Measurements from ENCODE around the gene WDFY2. TPM values are rescaled to one million over a fixed set of nuclear protein-coding genes. Genes with fewer than 3 reads are reported as not detected.
"Not testable (repeated sequence)": the region's sequence is repeated elsewhere in the genome, so short reads cannot be mapped to it uniquely, and the experiment has no call there.

Gene WDFY2
- polyA plus RNA-seq, 3 donors = 13.0 to 19.1 (median 16.0) TPM

DNA sequence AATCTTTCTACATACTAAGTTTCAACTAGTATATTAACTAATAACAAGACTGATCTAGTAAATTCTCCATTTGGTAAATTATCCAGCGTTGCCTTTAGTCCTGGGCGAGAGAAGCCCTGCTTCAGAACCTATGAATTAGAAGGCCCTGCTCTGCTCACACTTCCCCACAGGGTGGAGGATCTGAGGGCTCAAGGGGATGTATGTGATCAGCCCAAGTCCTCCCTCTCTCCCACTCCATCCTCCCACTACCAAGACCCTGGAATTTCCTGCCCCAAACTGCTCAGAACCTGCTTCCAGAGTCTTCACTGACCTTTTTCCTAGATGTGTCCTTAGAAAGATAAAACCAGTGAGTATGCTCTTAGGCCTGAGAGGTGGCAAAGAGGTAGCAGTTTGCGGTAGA lies 91.6 kb downstream of the WDFY2 start:
- DNase-seq (ENCODE audit: extremely low read depth in 1 of 11, low read depth in 9 of 11, low spot score in 4 of 11) = no peak

DNA sequence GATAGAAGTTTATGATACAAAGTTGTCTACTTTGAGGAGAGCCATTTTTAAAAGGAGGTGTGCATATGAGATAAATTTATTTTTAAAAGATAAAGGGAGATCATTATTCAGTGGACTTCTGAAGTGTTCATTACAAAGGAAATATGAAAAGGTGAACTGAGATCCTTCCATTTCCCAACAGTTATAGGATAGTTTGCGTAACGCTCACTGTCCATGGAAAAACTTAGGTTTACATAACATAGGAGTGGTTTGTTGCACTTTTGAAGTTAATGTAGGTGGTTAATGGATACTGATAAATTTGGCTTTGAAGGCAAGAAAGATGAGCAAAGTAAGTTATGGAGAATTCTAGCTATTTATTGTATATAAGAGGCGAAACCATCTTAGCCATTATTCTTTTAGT lies 92.5 kb downstream of the WDFY2 start:
- no peak for DNase-seq (ENCODE audit: extremely low read depth in 1 of 11, low read depth in 9 of 11, low spot score in 4 of 11)

DNA sequence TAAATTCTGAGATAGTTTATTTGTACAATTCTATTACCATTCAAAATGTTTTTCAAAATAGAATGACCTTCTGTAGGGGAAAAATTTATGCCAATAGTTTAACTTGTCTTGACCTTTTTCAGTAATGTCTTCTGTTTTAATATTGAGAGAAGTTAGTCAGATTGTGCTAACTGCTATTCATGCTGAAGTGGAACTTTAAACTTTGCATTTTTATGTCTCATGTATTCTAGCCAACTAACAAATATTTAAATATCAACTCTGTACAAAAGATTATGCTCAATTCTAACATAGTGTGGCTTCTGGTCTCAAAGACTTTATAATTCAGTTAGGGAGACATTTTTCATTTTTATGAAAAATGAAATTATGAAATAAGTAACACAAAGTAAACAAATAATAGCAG lies 94.2 kb downstream of the WDFY2 start:
- no peak for DNase-seq (ENCODE audit: extremely low read depth in 1 of 11, low read depth in 9 of 11, low spot score in 4 of 11)

DNA sequence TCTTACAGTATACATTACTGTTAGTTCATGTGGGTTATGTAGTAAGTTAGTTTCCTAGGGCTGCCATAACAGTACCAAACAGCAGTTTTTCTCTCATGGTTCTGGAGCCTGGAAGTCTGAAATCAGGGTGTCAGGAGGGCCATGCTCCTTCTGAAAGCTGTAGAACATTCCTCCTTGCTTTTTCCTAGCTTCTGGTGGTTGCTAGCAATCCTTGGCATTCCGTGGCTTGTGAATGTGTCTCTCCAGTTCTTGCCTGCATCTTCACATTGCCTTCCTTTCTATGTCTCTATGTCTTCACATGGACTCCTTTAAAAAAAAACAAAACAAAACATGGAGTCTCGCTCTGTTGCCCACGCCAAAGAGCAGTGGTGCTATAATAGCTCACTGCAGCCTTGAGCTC lies 95.4 kb downstream of the WDFY2 start:
- DNase-seq (ENCODE audit: extremely low read depth in 1 of 11, low read depth in 9 of 11, low spot score in 4 of 11) = no peak

GRCh38 chr13:51681037-51681678 lies 96.9 kb downstream of the WDFY2 start:
- no peak for DNase-seq (ENCODE audit: extremely low read depth in 1 of 11, low read depth in 9 of 11, low spot score in 4 of 11)

GRCh38 chr13:51682686-51683085 lies 98.4 kb downstream of the WDFY2 start:
- DNase-seq (ENCODE audit: extremely low read depth in 1 of 11, low read depth in 9 of 11, low spot score in 4 of 11) = no peak

DNA sequence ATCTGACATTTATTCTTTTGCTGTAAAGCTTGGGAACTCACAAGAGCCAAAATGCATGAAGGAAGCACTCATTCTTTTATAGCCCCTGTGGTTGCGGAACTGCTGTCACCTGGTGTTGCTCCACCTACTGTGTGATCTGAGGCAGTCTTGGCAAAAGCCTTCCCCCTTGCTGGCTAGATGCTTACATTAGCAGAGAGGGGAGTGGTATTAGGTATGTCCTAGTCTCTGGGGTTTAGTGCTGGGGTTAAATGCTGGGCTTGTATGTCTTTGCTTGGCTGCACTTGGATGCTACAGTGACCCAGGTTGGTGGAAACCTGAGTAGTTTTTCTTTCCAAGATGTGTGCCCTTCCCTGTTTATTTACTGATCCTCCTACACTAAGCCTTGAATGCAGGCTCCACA lies 99.3 kb downstream of the WDFY2 start:
- DNase-seq (ENCODE audit: extremely low read depth in 1 of 11, low read depth in 9 of 11, low spot score in 4 of 11) = peak in 9 of 11 donors; percentile 23 to 76 (median 38)

GRCh38 chr13:51684076-51684475 lies 99.8 kb downstream of the WDFY2 start:
- no peak for DNase-seq (ENCODE audit: extremely low read depth in 1 of 11, low read depth in 9 of 11, low spot score in 4 of 11)

DNA sequence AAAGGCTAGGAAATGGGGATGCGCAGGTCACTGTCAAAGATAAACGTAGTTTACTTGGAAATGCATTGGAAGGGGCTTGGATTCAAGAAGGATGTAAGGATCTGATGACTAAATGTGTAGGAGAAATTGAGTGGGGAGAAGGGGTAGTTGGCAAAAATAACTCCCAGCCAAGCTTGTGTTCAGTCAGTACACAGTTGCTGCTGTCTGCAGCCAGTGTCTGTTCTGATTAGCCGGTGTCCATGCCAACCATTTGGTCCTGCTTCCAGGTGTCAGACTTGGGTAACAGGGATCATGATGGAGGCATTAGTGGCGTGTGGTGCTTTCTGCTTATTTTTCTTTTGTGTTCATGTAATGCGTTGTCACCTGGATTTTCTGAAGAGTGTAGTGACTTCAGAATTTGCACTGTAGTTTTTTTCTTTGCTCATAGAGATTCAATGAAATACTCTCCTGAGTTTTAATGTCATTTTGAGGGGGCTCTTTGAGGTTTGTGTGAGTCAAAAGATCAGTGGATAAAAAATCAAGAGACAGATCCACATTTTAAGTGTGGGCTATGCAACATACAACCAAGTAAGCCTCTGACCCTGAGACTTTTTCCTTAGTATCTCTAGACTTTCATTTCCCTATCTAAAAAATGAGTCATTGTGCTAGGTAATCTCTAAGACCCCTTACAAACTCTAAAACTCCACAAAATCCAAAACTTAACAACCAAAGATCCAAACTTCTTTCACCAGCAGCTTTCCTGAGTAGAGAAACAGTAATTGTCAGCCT lies 103.9 kb downstream of the WDFY2 start:
- no peak for DNase-seq (ENCODE audit: extremely low read depth in 1 of 11, low read depth in 9 of 11, low spot score in 4 of 11)

- no peak for DNase-seq (ENCODE audit: extremely low read depth in 1 of 11, low read depth in 9 of 11, low spot score in 4 of 11)
Observed at GRCh38 chr13:51688937-51689662, 104.8 kb downstream of the WDFY2 start.

GRCh38 chr13:51689663-51689996 lies 105.4 kb downstream of the WDFY2 start:
- DNase-seq (ENCODE audit: extremely low read depth in 1 of 11, low read depth in 9 of 11, low spot score in 4 of 11) = no peak

GRCh38 chr13:51695677-51696076 lies 111.4 kb downstream of the WDFY2 start:
- DNase-seq (ENCODE audit: extremely low read depth in 1 of 11, low read depth in 9 of 11, low spot score in 4 of 11) = not testable (repeated sequence)

DNA sequence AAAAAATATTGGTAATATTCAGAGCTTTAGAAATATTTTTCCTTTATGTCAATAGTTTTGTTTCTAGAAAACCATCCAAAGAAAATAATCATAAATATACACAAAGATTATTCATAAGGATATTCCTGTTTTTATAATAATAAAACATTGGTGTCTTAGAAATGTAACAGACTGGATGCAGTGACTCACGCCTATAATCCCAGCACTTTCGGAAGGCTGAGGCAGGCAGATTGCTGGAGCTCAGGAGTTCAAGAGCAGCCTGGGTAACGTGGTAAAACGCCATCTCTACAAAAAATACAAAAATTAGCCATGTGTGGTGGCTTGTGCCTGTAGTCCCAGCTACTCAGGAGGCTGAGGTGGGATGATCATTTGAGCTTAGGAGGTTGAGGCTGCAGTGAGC lies 112.9 kb downstream of the WDFY2 start:
- DNase-seq (ENCODE audit: extremely low read depth in 1 of 11, low read depth in 9 of 11, low spot score in 4 of 11) = no peak

- no peak for DNase-seq (ENCODE audit: extremely low read depth in 1 of 11, low read depth in 9 of 11, low spot score in 4 of 11)
Observed at GRCh38 chr13:51697855-51698254, 113.6 kb downstream of the WDFY2 start.

GRCh38 chr13:51698352-51698751 lies 114.1 kb downstream of the WDFY2 start:
- DNase-seq (ENCODE audit: extremely low read depth in 1 of 11, low read depth in 9 of 11, low spot score in 4 of 11) = no peak

DNA sequence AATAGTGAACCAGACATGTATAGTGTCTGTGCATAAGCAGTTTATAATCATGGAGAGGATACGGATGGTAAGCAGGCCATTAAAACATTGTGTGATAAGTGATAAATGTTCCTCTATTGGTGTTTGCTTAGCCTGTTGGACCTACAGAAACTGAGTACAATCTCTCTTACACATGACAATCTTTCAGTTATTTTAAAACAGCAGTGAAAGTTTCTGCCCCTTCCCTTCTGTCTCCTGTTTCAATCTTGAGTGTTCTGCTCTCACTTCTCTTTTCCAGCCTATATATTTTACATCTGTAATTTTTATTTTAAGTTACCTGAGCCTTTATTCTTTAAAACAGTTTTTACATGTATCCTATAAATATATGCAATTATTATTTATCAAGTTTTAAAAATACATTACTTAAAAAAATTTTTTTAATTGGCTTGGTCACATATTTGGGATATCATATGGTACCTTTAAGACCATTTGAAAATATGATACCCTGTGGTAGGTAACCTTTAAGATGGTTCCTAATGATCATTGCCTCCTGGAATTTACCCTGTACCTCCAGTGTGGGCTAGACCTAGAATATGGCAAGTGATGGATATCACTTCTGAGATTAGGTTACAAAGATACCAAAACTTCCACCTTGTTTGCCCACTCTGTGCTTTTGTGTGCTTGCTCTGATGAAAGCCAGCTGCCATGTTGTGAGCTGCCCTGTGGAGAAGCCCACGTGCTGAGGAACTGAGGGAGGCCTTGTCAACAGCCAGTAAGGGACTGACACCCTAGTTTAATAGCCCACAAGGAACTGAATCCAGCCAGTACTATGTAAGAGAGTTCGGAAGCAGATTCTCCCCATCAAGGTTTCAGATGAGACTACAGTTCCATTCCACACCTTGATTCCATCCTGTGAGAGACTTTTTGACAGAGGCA lies 120.4 kb downstream of the WDFY2 start:
- DNase-seq (ENCODE audit: extremely low read depth in 1 of 11, low read depth in 9 of 11, low spot score in 4 of 11) = no peak

GRCh38 chr13:51707461-51707860 lies 123.2 kb downstream of the WDFY2 start:
- DNase-seq (ENCODE audit: extremely low read depth in 1 of 11, low read depth in 9 of 11, low spot score in 4 of 11) = no peak

DNA sequence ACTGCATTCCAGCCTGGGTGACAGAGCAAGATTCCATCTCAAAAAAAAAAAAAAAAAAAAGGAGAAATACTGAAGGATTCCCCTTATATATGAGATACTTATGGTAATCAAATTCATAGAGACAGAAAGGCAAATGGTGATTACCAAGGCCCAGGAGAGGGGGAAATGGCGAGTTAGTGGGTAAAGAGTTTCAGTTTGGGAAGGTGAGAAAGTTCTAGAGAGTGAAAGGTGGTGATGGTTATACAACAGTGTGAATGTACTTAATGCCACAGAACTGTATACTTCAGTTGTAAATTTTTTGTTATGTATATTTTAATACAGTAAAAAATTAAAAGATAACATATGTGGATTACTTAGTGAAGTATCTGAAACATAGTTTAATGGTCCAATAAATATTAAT lies 129.5 kb downstream of the WDFY2 start:
- no peak for DNase-seq (ENCODE audit: extremely low read depth in 1 of 11, low read depth in 9 of 11, low spot score in 4 of 11)

- DNase-seq (ENCODE audit: extremely low read depth in 1 of 11, low read depth in 9 of 11, low spot score in 4 of 11) = no peak
Observed at GRCh38 chr13:51714663-51715168, 130.5 kb downstream of the WDFY2 start.

Data from renal cortex interstitium (tissue), 11 donors.